Uterus (tissue), 4 donors: ENCODE measurements around the gene CD151. TPM values are rescaled to one million over a fixed set of nuclear protein-coding genes. Genes with fewer than 3 reads are reported as not detected.
A peak's percentile ranks its signal among the peaks of the same experiment; 100 is the strongest.

ENCODE experiments used
- DNase-seq, 2 donors: peaks; one replicate each; pipeline ENCODE4 v3.0.0-alpha.2; 2019 to 2020
- H3K27ac ChIP-seq, 2 donors: fragments of 200-600 bp; sonication (generic); 1 replicate in 1 of 2; 2 replicates in 1 of 2; pipeline ENCODE4 v1.5.1; 2016 to 2018
- H3K27me3 ChIP-seq, 2 donors: fragments of 200-600 bp; sonication (generic); one replicate each; pipeline ENCODE4 v1.5.1; 2018 to 2019; ENCODE audit warnings: control low read depth in 1 of 2
- H3K36me3 ChIP-seq, 2 donors: fragments of 200-600 bp; sonication (generic); one replicate each; pipeline ENCODE4 v1.5.1; 2019; ENCODE audit warnings: control low read depth in 1 of 2
- H3K4me1 ChIP-seq, 2 donors: fragments of 200-600 bp; sonication (generic); one replicate each; pipeline ENCODE4 v1.5.1; 2018 to 2019; ENCODE audit warnings: control low read depth in 1 of 2
- H3K4me3 ChIP-seq, 2 donors: fragments of 200-600 bp; sonication (generic); 1 replicate in 1 of 2; 2 replicates in 1 of 2; pipeline ENCODE4 v1.5.1; 2018 to 2019; ENCODE audit warnings: mild to moderate bottlenecking in 1 of 2
- H3K9me3 ChIP-seq, 2 donors: fragments of 200-600 bp; sonication (generic); one replicate each; pipeline ENCODE4 v1.5.1; 2019; ENCODE audit warnings: control low read depth in 1 of 2
- POLR2A ChIP-seq, 2 donors: fragments of 450-650 bp; IDR thresholded peaks; one replicate each; pipeline ENCODE4 v1.6.1; 2016; ENCODE audit warnings: antibody characterized with exemption in 2 of 2, mild to moderate bottlenecking in 1 of 2, moderate library complexity in 1 of 2
- intact Hi-C: fragments of 100-400 bp; cut with DNase I; formaldehyde crosslinking; loops from one replicate; pipeline ENCODE4 v1.15.1; 2023; ENCODE audit warnings: low total_unique reads
- total RNA-seq, 4 donors: library from RNA; depleted of rRNA in 3 of 4; stranded (reverse); fragments of >200 nt in 3 of 4; gene quantifications; one replicate each; pipeline versions ENCODE4 v1.1.0 to v1.2.4, GENCODE V29; 2014 to 2023
- TF ChIP-seq, protein P1 (sequence below), 4 experiments: fragments of 200-600 bp in 2 of 4; fragments of 450-650 bp in 2 of 4; sonication (generic) in 2 of 4; IDR thresholded peaks; one replicate each; pipeline ENCODE4 v1.5.1; 2016 to 2019; ENCODE audit warnings: antibody characterized with exemption in 4 of 4, mild to moderate bottlenecking in 2 of 4, moderate library complexity in 1 of 4
- donor health status: DM: yes; HTN: yes; CAD: no.

The CD151 gene
- total RNA-seq, 4 donors from 2014 or later, result 76.8 to 382 (median 259) TPM

DNA sequence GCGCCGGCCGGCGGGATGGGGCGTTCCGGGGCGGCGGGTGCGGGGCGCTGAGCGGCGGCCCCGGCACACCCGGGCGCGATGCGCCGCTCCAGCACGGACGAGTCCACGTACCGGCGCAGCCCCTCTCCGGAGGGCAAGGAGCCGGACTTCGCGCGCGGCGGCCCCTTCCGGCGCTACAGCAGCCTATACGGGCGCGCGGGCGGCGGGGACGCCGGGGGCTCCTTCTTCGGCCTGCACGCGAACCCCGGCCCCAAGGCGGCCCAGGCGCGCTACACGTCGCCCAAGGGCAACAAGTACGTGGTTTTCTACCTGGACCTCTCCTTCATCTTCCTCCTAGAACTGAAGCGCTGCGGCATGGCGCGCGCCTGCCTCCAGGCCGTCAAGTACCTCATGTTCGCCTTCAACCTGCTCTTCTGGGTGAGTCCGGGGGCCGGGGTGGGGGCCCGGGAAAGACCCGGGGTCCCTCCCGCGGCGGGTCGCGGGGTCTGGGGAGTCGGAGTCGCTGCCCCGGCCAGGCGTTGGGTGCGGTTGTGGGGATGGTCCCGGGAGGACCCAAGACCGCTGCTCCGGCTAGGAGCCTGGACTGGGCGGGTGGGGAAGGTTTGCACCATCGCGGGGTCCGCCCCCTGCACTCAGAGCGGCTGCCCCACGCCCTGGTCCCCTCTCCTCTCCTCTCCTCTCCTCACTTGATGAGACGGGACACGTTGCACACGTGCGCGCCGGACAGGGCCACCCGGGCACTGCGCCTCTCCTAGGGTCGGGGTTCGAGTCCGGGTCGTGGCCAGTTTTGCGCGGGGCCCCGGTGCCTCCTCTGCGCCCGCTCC, 17.4 kb downstream of the CD151 start:
- intact Hi-C loops, result no loop called here
- no peak for TF ChIP-seq POLR2A (IDR thresholded peaks at IDR 0.05)
- TF ChIP-seq, protein P1, sequence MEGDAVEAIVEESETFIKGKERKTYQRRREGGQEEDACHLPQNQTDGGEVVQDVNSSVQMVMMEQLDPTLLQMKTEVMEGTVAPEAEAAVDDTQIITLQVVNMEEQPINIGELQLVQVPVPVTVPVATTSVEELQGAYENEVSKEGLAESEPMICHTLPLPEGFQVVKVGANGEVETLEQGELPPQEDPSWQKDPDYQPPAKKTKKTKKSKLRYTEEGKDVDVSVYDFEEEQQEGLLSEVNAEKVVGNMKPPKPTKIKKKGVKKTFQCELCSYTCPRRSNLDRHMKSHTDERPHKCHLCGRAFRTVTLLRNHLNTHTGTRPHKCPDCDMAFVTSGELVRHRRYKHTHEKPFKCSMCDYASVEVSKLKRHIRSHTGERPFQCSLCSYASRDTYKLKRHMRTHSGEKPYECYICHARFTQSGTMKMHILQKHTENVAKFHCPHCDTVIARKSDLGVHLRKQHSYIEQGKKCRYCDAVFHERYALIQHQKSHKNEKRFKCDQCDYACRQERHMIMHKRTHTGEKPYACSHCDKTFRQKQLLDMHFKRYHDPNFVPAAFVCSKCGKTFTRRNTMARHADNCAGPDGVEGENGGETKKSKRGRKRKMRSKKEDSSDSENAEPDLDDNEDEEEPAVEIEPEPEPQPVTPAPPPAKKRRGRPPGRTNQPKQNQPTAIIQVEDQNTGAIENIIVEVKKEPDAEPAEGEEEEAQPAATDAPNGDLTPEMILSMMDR (IDR thresholded peaks at IDR 0.05), result no peak
- Histone ChIP-seq H3K36me3 (no peaks in the 10 kb centered on the region), H3K9me3 (no peaks in the 10 kb centered on the region), H3K27me3 (no peaks in the 10 kb centered on the region), H3K4me1 (peaks cover 10 to 32% of the 10 kb centered on the region in 2 donors), H3K27ac (peak overlapping the region; percentile 51 to 53), H3K4me3 (peak overlapping the region; percentile 27 to 30)
- no peak for DNase-seq

GRCh38 chr11:850775-851763, 18.3 kb downstream of the CD151 start:
- H3K27ac ChIP-seq, result no peak overlapping the region
- no peak overlapping the region for H3K4me3 ChIP-seq
- H3K27me3 ChIP-seq, result no peaks in the 10 kb centered on the region
- H3K4me1 ChIP-seq, result peaks cover 10 to 24% of the 10 kb centered on the region in 2 donors
- DNase-seq, result no peak
- H3K9me3 ChIP-seq, result no peaks in the 10 kb centered on the region
- TF ChIP-seq POLR2A (IDR thresholded peaks at IDR 0.05), result no peak
- TF ChIP-seq, protein P1 (IDR thresholded peaks at IDR 0.05), result peak in 1 of 4 experiments; percentile 3
- intact Hi-C loops, result no loop called here
- H3K36me3 ChIP-seq, result no peaks in the 10 kb centered on the region

GRCh38 chr11:852762-853161, 20.0 kb downstream of the CD151 start:
- no peaks in the 10 kb centered on the region for H3K36me3 ChIP-seq
- H3K27me3 ChIP-seq, result no peaks in the 10 kb centered on the region
- DNase-seq, result no peak
- intact Hi-C loops, result no loop called here
- H3K4me3 ChIP-seq, result no peak overlapping the region
- TF ChIP-seq, protein P1 (IDR thresholded peaks at IDR 0.05), result no peak
- no peak for TF ChIP-seq POLR2A (IDR thresholded peaks at IDR 0.05)
- H3K27ac ChIP-seq, result no peak overlapping the region
- no peaks in the 10 kb centered on the region for H3K9me3 ChIP-seq
- peaks cover 10 to 24% of the 10 kb centered on the region in 2 donors for H3K4me1 ChIP-seq

GRCh38 chr11:853682-854448, 21.1 kb downstream of the CD151 start:
- Histone ChIP-seq H3K4me3 (no peak overlapping the region), H3K27me3 (no peaks in the 10 kb centered on the region), H3K27ac (no peak overlapping the region), H3K36me3 (no peaks in the 10 kb centered on the region), H3K9me3 (no peaks in the 10 kb centered on the region), H3K4me1 (peaks cover 5 to 20% of the 10 kb centered on the region in 2 donors)
- no peak for TF ChIP-seq POLR2A (IDR thresholded peaks at IDR 0.05)
- TF ChIP-seq, protein P1 (IDR thresholded peaks at IDR 0.05), result no peak
- intact Hi-C loops, result no loop called here
- no peak for DNase-seq
